SKM-1 treated with dmso at 0.1 percent for 144 hours (cell line): ENCODE results near the gene NAA38.
A peak's percentile ranks its signal among the peaks of the same experiment; 100 is the strongest.

ENCODE experiments used
- DNase-seq: peaks from one replicate; lab custom pipeline; 2025; ENCODE audit not compliant: unreplicated experiment; lab: John Stamatoyannopoulos, UW

The NAA38 gene

DNA sequence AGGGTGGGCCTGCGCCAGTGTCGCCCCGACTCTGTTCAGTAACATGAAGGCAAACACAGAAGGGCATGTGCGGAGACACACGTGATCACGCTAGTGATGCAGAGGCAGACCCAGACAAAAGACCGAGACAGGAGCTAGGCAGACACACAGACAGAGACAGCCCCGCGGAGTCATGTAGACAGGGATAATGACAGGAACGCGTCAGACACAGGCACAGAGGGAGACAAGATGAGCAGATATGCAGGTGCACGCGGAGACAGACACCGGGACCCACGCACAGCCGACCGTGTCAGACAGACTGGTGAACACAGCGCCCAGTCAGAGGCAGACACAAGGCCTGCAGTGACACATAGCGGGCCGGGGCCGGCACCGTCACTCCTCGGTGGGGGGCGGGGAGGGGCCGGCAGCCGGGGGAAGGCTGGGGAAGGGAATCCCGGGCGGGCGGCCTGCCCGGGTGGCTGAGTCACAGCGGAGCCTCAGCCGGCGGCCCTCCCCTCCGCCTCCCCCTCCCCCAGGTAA lies 15.9 kb downstream of the NAA38 start:
- DNase-seq = peak; percentile 33

DNA sequence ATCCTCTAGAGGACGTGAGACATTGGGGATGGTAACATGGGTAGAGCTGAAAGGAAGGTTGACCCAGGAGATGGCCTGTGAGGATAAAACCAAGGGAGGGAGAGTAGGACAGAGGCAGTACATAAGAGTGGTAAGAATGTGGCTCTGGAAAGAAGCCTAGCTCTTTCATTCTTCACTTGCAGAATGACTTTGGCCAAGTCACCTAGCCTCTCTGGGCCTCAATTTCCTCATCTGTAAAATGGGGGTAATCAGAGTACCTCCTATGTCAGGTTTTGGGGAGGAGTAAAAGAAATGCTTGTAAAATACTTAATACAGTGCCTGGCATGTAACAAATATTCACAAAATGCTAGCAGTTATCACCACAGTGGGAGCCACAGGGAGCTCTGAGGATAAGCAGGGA lies 16.5 kb downstream of the NAA38 start:
- DNase-seq = no peak

DNA sequence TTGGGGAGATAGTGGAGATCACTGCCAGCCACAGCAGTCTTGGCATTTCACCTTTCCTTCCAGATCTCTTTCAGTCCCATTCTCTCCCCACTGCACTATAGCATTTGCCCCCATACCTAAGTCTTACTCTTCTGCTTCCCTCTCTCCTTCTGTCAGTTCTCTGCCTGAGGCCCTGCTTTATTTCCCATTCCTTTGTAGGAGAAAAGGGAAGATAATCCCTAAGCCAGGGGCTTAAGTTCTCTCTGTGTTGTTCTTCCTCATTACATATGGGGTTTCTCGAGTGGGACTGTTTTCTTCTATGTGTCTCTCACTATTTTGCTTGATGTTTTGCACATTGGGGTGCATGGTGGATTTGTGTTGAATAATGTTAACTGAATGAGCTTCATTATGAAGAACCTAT lies 16.9 kb downstream of the NAA38 start:
- no peak for DNase-seq

DNA sequence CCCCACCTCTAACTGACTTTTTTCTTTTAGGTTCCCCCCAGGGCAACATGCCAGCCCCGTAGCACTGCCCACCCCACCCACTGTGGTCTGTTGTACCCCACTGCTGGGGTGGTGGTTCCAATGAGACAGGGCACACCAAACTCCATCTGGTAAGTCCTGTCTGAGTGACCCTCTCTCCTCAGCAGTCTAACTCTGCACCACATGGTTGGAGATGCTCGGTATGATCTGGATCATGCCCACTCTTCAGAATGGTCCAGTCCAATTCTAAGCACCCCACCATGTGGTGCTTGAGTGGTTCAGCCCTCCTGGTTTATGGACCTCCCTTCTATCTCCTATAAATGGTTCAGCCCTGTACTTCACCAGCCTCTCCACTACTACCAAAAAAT lies 17.5 kb downstream of the NAA38 start:
- peak; percentile 1 for DNase-seq

DNA sequence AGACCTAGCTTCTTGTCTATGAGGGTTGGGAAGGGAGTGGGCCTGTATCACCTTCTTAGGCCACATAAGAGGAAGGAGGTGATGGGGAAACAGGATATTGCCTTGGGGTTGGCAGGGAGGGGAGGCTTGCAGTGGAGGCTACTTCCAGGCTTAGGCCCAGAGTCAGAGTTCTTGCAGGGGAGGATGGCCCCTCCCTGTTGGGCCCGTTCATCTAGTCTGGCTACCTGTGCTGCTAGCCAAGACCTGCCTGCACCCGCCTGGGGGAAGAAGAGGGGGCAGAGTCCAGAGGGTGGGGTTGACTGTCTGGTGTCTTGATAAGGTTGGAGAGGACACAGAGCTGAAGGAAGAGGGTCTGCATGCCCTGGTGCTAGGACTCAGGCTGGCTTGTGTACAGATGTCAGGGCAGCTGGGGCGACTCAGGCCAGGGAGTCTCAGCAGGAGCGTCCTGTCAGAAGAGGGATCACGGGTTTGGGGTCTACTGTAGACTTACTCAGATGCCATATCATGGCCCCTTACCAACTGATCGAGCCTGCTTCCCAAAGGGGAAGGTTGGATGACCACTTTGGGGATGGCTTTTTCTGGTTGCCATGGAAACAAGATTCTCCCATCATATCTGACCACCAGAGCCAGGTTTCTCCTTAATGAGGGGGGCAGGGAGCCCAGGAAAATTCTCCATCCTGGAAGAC lies 18.0 kb downstream of the NAA38 start:
- DNase-seq = peak; percentile 74

DNA sequence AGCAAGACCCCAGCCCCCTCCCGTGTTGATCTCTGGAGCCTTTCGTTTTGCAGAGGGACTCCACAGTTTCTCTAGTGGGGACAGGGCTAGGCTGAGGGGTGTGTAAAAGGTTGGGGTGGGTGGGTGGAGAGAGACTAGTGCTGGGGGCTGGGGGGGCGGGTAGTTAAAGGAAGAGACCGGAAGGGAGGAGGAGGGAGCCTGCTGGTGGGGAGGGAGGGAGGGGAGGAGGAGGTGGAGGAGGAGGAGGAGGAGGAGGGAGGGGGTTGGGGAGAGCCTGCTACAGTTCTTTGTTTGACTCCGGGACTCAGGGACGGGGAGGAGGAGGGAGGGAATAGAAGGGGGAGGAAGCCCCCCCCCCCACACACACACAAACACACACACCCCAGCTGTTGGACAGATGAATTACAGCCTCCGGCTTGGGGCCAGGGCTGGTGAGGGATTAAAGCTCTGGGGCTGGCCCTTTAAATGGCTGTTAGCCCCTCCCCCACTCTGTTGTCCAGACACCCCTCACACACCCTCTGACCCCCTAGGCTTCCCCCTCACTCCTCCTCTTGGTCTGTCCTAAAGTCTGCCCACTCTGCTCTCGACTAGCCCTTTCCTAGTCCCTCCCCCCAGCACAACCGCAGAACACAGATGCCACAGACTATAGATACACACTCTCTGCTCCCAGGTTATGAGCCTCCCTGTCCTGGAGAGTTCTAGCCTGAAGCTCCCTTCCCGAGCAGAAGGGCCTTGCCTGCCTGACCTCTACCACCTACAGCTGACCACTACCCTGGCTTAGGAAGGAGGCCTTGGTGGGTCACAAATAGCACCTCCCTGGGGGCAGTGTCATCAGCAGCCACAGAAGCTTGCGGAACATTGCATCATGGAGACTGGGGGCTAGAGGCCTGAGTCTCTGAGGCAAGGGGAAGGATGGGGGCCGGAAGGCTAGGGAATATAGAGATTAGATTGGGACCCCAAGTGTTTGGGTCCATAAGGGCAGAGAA lies 19.0 kb downstream of the NAA38 start:
- peak; percentile 67 for DNase-seq

DNA sequence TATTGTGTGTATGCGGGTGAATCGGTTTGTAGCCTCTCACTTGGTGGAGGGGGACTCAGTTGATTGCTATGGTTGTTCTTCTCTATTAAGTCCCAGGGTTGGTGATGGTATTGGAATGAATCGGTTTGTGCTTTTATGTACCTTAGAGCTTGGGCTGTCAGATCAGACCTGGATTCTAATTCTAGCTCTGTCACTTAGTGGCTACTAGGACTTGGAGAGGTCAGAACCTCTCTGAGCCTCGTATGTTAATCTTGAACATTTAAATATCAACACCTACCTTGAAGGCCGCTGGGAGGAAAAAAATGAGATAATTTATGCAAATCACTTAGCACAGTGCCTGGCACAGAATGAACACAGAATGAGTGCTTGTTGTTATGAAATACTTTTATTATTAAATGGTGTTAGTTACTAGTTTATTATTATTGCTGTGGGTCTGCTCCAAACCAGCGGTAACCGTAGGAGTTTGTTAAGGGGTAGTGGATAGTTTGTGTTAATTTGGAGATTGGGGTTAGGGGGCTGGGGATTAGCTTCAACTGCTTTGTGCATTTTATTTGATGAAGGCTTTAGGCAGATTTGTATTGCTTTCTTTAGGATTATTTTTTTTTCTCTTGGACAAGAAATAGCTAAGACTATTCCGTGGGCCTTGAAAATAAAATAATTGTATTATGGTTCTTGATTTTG lies 19.8 kb downstream of the NAA38 start:
- DNase-seq = no peak

DNA sequence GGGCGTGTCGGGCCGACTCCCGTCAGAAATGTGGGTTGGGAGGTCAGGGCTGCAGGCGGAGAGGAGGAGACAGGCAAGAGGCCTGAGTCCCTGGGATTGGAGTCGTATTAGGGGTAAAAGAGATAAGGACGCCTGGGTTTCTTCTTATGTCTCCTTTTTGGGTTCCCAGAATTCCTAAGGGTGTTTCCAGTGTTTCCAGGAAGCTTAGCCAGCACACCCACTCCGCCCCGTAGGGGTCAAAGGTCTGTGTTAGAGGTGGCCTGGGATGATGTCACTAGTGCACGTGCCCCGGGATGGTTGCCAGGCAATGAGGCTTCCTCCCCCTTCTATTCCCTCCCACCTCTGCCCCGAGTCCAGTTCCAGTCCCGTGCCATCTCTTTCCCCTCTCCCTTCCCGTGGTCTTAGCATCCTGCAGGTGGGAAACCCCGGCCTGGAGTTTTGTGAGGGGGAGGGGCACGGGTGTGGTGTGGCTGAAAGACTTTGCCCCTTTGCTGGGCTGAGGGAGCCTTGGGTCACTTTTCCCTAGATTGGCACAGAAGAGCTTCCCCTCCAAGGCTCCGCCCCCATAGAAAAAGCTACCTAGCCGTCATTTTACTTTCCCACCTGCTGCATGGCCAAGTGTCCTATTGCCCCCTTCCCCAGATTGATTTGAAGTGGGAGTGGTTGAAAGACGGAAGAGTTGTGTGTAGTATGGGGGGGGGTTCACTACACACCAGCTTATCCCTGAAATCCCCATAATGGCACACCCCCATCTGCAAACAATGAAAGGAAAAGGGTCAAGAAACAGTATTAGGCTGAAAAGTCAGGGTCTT lies 20.6 kb downstream of the NAA38 start:
- peak; percentile 72 for DNase-seq

DNA sequence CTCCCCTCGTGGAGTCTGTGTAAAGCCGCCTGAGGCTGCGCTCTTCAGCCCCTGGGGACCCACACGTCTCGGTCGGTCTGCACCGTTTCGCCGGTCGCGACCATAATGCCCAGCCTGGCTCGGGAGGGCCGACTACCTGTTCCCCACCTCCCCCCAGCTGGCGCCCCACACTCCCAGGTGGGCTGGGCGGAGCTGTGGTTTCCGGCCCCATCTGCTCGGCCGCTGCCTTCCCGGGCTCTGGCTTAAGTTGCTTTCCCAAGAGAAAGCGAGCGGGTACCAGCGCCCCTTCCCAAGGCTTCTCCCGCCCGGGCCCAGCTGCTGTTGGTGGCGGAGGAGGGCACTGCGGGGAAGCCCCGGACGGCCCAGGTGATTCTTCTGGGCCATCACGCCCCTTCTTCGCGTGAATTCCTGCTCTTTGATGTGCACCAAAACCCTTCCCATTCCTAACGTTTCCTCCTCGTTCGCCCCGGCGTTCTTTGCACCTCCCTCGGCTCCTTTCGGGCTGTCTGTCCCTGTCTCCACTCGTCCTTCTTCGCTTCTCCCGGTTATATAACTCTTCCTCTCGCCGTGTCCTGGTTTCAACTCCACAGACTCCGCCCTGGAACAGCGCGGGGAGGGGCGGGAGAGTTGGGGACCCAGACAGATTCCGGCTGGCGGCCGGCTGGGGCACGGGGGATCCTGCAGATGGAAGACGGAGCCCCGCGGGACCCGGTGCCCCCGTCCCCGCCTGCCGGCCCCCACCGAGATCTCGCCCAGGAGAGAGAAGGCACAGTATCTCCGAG lies 21.4 kb downstream of the NAA38 start:
- DNase-seq = no peak

DNA sequence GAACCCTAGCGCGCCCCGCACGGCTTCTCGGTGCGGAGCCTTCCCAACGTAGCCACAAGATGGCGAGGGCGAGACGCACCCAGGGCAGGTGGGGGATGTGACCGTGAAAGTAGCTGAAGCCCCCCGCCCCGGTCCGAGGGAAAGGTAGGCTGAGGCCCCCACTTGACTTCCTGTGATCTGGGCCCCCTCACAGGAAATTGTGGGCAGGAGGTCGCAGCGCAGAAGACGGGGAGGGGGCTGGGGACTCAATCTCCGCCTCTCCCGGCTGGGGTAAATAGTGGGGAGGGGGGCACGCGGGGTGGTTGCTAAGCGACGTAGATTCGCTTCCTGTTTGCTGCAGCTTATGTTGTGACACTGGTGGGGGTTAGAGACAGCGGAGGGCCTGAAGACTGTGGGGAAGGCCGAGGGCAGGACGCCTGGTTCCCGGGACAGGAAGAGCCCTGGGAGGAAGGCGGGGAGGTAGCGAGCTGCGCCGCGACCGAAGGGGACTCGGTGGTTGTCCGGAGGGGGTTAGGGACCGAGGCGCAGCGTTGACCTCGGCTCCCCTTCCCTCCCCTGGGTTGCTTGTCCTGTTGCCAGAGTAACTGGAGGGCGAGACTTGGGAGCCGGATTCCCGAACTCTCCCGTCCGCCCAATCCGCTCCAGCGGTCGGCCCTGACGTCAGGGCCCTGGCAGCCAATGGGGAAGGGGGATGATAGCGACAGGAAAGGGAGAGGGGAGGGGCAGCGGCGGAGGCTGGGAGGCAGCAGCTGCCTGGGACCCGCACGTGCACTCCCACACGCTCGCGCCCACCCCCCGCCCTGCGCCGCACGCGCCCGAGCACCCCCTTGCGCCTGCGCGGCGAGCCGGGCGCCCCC lies 22.2 kb downstream of the NAA38 start:
- DNase-seq = peak; percentile 83

DNA sequence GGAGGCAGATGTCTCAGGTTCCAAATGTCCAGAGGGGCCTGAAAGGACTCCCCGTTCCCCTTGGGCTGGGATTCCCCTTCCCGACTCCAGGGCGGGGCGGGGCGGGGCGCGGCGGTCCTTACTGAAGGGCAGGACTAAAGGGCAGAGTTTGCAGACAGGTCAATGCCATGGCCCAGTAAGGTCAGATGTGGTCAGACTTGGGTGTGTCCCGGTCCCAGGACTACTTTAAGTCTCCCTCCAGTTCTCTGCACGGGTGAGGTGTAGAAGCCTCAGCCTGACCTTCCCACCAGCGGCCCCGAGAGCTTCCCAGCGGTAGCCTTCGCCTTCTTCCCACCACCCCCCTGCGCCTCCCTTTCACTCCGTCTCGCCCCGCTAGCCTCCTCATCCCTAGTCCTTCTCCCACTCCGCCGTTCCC lies 22.8 kb downstream of the NAA38 start:
- peak; percentile 8 for DNase-seq

DNA sequence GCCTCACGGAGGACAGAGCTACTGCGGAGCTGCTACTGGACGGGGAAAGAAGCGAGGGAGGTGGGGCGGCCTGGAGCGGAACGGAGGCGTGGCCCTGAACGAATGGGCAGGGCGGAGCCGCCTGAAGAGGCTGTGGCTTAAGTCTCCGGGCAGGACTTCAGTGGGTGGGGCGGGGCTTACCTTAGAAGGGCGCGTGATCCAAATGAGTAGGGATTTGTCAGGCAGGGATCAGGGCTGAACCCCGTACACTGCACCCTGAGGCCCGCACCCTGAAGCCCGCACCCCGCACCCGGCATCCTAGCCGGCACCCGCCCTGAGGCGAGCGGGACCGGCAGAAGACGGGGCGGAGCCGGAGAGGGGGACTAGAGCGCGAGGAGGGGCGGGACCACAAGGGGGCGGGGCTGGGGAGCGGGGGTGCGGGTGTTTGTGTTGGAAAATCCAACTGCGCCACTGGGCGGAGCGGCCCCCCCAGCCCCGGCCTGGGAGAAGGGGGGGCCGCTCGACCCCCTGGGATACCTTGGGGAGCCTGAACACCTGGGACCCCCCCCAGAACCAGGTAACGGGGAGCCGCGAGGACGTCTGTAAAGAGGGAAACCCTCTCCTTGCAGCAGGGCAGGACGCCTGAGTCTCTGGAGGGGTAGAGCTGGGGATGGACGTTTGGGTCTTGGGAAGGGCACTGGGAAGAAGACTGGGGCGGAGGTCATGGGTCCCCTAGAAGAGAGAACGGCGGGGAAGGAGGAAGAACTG lies 23.4 kb downstream of the NAA38 start, which contains the start of gene KDM6B:
TSS of gene KDM6B (plus strand) at position 423 of the 747 bp plus-strand sequence. CDS start 11,338 bp downstream, outside the sequence.
- peak; percentile 69 for DNase-seq

DNA sequence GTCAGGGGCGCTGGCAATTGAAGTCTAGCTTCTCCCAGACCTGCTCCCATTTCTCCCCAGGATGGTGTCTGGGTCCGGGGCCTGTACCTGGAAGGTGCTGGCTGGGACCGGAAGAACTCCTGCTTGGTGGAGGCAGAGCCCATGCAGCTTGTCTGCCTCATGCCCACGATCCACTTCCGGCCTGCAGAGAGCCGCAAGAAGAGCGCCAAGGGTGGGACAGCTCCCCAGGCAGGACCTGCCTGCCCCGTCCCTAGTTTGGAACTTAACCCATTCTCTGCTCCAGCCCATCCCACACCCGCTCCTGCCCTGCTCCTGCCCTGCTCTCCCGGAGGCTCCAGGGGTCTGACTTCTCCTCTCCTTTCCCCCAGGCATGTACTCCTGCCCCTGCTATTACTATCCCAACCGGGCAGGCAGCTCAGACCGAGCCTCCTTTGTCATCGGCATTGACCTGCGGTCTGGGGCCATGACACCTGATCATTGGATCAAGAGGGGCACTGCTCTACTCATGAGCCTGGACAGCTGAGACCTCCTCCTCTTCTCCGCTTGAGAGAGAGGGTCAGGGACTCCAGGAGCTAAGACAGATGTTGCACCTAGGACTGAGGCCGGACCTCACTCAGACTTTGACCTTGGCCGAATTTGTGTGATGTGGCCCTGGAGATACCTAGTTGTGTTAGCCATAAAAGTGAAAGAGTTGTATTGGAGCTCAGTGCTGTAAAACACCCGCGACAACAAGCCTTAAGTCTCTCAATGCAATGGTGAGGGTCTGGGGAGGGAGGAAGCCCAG lies 24.2 kb downstream of the NAA38 start:
- no peak for DNase-seq

DNA sequence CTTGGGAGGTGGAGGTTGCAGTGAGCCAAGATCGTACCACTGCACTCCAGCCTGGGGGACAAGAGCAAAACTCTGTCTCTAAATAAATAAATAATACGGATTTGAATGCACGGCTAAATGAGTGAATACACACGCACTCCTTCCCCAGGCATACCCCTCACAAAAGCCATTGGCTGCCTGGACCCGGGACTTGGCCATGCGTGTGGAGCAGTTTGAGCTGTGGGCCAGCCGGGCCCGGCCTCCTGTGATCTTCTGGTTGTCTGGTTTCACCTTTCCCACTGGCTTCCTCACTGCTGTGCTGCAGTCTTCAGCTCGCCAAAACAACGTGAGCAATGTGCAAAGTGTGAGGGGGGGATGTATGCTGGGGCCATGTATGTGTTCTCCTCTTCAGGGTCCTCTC lies 24.9 kb downstream of the NAA38 start:
- DNase-seq = no peak

DNA sequence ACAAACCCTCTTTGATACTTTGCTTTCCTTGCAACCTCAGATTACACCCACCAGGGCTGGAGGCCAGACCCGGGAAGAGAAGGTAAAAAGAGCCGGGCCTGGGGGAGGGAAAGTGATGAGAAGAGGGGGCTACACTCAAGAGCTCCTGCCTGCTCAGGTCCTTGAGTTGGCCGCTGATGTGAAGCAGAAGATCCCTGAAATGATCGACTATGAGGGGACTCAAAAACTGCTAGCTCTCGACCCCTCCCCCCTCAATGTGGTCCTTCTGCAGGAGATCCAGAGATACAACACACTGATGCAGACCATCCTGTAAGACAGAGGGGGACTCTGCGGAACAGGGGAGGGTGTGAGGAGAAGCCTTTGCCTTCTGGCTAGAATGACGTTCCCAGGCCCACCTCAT lies 26.1 kb downstream of the NAA38 start:
- DNase-seq = no peak

DNA sequence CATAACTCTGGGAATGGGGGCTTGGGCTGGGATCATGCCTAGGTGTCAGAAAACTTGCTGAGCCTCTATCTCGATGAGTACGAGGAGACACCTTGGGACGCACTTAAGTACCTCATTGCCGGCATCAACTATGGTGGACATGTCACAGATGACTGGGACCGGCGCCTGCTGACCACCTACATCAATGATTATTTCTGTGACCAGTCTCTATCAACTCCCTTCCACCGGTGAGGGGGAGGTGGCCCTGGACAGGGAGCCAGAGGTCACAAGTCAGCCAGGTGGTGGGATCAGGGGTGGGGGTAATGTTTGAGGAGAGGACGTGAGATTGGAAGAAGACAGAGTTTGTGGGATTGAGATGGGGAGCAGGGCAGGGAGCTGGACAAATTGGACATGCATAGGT lies 26.7 kb downstream of the NAA38 start:
- no peak for DNase-seq
